Measurements from ENCODE around the gene NAA25.

DNA sequence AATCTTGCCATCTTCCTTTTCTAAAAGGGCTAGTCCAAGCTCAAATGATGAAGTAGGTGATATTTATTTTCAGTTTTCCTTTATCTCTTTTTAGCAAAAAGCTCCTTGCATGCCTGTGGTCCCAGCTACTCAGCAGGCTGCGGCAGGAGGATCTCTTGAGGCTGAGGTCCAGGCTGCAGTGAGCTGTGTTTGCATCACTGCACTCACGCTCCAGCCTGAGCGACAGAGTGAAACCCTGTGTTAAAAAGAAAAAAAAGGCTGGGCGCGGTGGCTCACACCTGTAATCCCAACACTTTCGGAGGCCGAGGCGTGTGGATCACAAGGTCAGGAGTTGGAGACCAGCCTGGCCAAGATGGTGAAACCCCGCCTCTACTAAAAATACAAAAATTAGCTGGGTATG is 100.6 kb downstream of the NAA25 start:
- no peak for TF ChIP-seq POLR2A (IDR thresholded peaks at IDR 0.05)
- TF ChIP-seq, protein P1, sequence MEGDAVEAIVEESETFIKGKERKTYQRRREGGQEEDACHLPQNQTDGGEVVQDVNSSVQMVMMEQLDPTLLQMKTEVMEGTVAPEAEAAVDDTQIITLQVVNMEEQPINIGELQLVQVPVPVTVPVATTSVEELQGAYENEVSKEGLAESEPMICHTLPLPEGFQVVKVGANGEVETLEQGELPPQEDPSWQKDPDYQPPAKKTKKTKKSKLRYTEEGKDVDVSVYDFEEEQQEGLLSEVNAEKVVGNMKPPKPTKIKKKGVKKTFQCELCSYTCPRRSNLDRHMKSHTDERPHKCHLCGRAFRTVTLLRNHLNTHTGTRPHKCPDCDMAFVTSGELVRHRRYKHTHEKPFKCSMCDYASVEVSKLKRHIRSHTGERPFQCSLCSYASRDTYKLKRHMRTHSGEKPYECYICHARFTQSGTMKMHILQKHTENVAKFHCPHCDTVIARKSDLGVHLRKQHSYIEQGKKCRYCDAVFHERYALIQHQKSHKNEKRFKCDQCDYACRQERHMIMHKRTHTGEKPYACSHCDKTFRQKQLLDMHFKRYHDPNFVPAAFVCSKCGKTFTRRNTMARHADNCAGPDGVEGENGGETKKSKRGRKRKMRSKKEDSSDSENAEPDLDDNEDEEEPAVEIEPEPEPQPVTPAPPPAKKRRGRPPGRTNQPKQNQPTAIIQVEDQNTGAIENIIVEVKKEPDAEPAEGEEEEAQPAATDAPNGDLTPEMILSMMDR (IDR thresholded peaks at IDR 0.05): no peak

Measured in lower leg skin (tissue), 3 donors.